MCF 10A (cell line): ENCODE results near the gene STEAP3. TPM values are rescaled to one million over a fixed set of nuclear protein-coding genes. Genes with fewer than 3 reads are reported as not detected.

ENCODE experiments used
- BruUV-seq: library from RNA; stranded (reverse); fragments of 400-500 nt; replicated peaks from 2 replicates; lab custom pipeline; 2021; lab: Mats Ljungman, UMichigan
- CTCF ChIA-PET: fragments of 300-600 bp; sonication (Branson Sonifier 250); formaldehyde crosslinking; extraction: SDS; loops from one replicate; lab custom pipeline; 2021; ENCODE audit warnings: antibody characterized with exemption, inconsistent platforms; lab: Yijun Ruan, JAX
- POLR2A ChIA-PET: fragments of 300-600, 350-650 bp; sonication (Branson Sonifier 250); formaldehyde crosslinking; extraction: SDS; loops from one replicate; lab custom pipeline; 2020; ENCODE audit warnings: antibody characterized with exemption, inconsistent platforms; lab: Yijun Ruan, JAX
- DNase-seq: peaks from one replicate; pipeline ENCODE4 v3.0.0-alpha.2; 2018; ENCODE audit not compliant: unreplicated experiment
- H3K27ac Mint-ChIP-seq: one replicate; pipeline ENCODE4 v1.8.0; 2022; ENCODE audit warnings: mild to moderate bottlenecking, low read depth, mixed read lengths; ENCODE audit not compliant: unreplicated experiment
- H3K27me3 Mint-ChIP-seq: one replicate; pipeline ENCODE4 v1.8.0; 2022; ENCODE audit warnings: mixed read lengths; ENCODE audit not compliant: insufficient read depth, unreplicated experiment
- H3K36me3 Mint-ChIP-seq: one replicate; pipeline ENCODE4 v1.8.0; 2022; ENCODE audit warnings: mild to moderate bottlenecking, moderate library complexity, mixed read lengths; ENCODE audit not compliant: insufficient read depth, unreplicated experiment
- H3K4me1 Mint-ChIP-seq: one replicate; pipeline ENCODE4 v1.8.0; 2022; ENCODE audit warnings: mixed read lengths; ENCODE audit not compliant: insufficient read depth, unreplicated experiment
- H3K4me3 Mint-ChIP-seq: one replicate; pipeline ENCODE4 v1.8.0; 2022; ENCODE audit warnings: mild to moderate bottlenecking, moderate library complexity, mixed read lengths; ENCODE audit not compliant: unreplicated experiment
- H3K9me3 Mint-ChIP-seq: one replicate; pipeline ENCODE4 v1.8.0; 2022; ENCODE audit warnings: mixed read lengths; ENCODE audit not compliant: unreplicated experiment
- CTCF ChIP-seq: fragments of 200-600 bp; IDR thresholded peaks from one replicate; pipeline ENCODE4 v1.8.0; 2022; ENCODE audit warnings: antibody characterized with exemption, mild to moderate bottlenecking; ENCODE audit not compliant: unreplicated experiment
- intact Hi-C: fragments of 100-400 bp; cut with micrococcal nuclease; formaldehyde crosslinking; loops from 2 replicates; pipeline ENCODE4 v1.14.1; 2022
- total RNA-seq: library from RNA; stranded (reverse); gene quantifications from 2 replicates; pipeline ENCODE4 v1.2.3, GENCODE V29; 2022

Gene STEAP3
- total RNA-seq, 1 experiment from 2014 or later, result 25.0 TPM

DNA sequence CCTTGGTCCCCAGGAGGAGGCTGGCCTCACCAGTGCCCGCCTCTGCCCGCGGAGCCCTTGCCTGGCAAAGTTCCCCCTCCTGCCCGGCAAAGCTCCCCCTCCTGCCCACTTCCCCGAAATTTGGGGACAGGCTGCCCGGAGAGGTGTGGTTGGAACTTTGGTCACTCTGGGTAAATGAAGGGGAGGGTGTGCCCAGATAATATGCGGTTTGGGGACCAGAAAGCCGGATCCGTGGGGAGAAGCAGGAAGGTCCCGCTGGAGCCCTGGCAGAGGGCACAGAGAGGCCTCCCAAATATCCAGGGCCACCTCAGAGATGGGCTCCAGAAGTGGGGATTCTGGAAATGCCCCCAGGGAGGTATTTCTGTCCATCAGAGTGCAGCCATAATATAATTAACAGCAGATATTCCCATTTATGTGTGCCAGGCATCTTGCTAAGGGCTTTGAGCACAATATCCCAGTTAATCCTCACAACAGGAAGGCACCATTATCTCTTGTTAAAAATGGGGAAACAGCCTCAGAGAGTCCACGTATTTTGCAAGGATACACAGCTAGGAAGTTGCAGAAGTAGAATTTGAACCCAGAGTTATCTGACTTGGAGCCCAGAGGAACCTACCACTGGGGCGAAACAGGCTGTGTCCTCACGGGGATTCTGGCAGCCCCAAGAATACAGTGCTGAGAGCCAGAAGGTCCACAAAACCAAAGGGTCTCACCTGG is 914 bp downstream of the STEAP3 start:
- ChIA-PET POLR2A (interaction anchor here (0.8 to 1.3 kb wide), 6 partner anchors 16 to 142 kb away, joined by 3 to 5 read pairs (median 3); partner anchors contain the start of genes C2orf76 and DBI), CTCF (interaction anchor here (0.6 to 2.8 kb wide), 10 partner anchors 9 to 1027 kb away, joined by 3 to 9 read pairs (median 4); no protein-coding TSS in a partner anchor)
- DNase-seq, result no peak
- H3K27ac Mint-ChIP-seq, result no peak overlapping the region
- BruUV-seq, result TSS peak; percentile 41
- H3K36me3 Mint-ChIP-seq, result peaks cover 11% of the 10 kb centered on the region
- H3K4me3 Mint-ChIP-seq, result peak overlapping the region; percentile 68
- TF ChIP-seq CTCF, result no peak
- no peaks in the 10 kb centered on the region for H3K27me3 Mint-ChIP-seq
- no peaks in the 10 kb centered on the region for H3K9me3 Mint-ChIP-seq
- intact Hi-C loops, result loop anchor here (10.0 kb wide), 1 partner anchor 140 kb away; the partner anchor contains the start of genes C2orf76 and DBI
- peaks cover 7% of the 10 kb centered on the region for H3K4me1 Mint-ChIP-seq

DNA sequence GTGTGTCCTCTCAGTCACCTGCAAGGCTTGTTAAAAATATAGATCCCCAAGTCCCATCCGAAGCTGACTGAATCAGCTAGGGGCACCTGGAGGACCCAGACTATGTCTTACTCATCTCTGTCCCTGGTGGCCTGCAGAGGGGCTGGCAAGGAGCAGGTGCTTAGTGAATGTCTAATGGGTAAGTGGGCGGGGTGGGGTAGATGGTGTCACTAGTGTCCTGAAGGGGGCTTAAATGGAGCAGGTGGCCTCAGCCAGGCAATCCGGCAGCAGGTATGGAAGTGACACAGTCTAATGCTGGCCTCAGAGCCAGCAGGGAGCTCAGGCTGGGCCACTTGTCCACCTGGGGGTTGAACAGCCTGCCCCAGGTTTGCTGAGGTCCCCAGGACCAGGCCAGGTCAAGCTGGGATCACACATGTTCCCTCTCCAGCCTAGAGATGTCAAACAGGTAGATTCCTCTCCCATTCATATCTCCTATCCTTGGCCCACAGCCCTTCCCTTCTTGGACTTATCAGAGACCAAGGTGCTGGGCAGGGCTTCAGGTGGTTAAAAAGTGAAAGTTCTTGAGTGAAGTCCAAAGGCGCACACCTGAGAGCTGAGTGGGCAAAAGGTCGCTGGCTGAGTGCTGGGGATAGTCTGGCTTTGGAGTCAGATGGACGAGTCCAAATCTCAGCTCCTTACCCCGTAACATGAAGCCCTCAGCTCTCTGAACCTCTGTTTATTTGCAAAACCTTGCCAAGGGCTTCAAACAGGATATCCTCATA is 1.7 kb downstream of the STEAP3 start:
- POLR2A ChIA-PET, result interaction anchor here (0.6 to 1.7 kb wide), 5 partner anchors 9 to 216 kb away, joined by 3 to 6 read pairs (median 4); partner anchors contain the start of genes C2orf76 and DBI
- intact Hi-C loops, result loop anchor here (10.0 kb wide), 1 partner anchor 140 kb away; the partner anchor contains the start of genes C2orf76 and DBI
- peaks cover 11% of the 10 kb centered on the region for H3K36me3 Mint-ChIP-seq
- no peaks in the 10 kb centered on the region for H3K27me3 Mint-ChIP-seq
- TF ChIP-seq CTCF, result no peak
- H3K9me3 Mint-ChIP-seq, result no peaks in the 10 kb centered on the region
- H3K27ac Mint-ChIP-seq, result no peak overlapping the region
- CTCF ChIA-PET, result interaction anchor here (0.6 to 2.8 kb wide), 8 partner anchors 9 to 534 kb away, joined by 3 to 9 read pairs (median 4); no protein-coding TSS in a partner anchor
- no peak for DNase-seq
- H3K4me1 Mint-ChIP-seq, result peaks cover 2% of the 10 kb centered on the region
- BruUV-seq, result no TSS peak
- H3K4me3 Mint-ChIP-seq, result peak overlapping the region; percentile 68

GRCh38 chr2:119225926-119226325 is 2.3 kb downstream of the STEAP3 start:
- ChIA-PET POLR2A (interaction anchor here (0.6 to 1.7 kb wide), 5 partner anchors 9 to 216 kb away, joined by 3 to 6 read pairs (median 4); no protein-coding TSS in a partner anchor), CTCF (interaction anchor here (0.8 to 2.8 kb wide), 3 partner anchors 11 to 344 kb away, joined by 3 to 9 read pairs (median 6); no protein-coding TSS in a partner anchor)
- Mint-ChIP-seq H3K4me3 (no peak overlapping the region), H3K27ac (no peak overlapping the region), H3K9me3 (no peaks in the 10 kb centered on the region), H3K36me3 (peaks cover 11% of the 10 kb centered on the region), H3K27me3 (no peaks in the 10 kb centered on the region), H3K4me1 (peaks cover 7% of the 10 kb centered on the region)
- DNase-seq, result no peak
- no peak for TF ChIP-seq CTCF
- intact Hi-C loops, result loop anchor here (10.0 kb wide), 1 partner anchor 139 kb away; the partner anchor contains the start of genes C2orf76 and DBI
- BruUV-seq, result no TSS peak
